Suprapubic skin (tissue), 4 donors: ENCODE measurements around the gene HSPB8. TPM values are rescaled to one million over a fixed set of nuclear protein-coding genes. Genes with fewer than 3 reads are reported as not detected.
A peak's percentile ranks its signal among the peaks of the same experiment; 100 is the strongest.
"Not testable (repeated sequence)": the region's sequence is repeated elsewhere in the genome, so short reads cannot be mapped to it uniquely, and the experiment has no call there.

Source experiments
- DNase-seq, 2 donors: peaks; one replicate each; pipeline ENCODE4 v3.0.0-alpha.2; 2019; ENCODE audit warnings: low spot score in 2 of 2
- H3K27ac ChIP-seq: fragments of 200-600 bp; sonication (generic); one replicate; pipeline ENCODE4 v1.5.1; 2019
- H3K27me3 ChIP-seq: fragments of 200-600 bp; sonication (generic); one replicate; pipeline ENCODE4 v1.5.1; 2019
- H3K36me3 ChIP-seq: fragments of 200-600 bp; sonication (generic); one replicate; pipeline ENCODE4 v1.5.1; 2019
- H3K4me1 ChIP-seq: fragments of 200-600 bp; sonication (generic); one replicate; pipeline ENCODE4 v1.5.1; 2019
- H3K4me3 ChIP-seq: fragments of 200-600 bp; sonication (generic); one replicate; pipeline ENCODE4 v1.5.1; 2019; ENCODE audit warnings: mild to moderate bottlenecking
- H3K9me3 ChIP-seq: fragments of 200-600 bp; sonication (generic); one replicate; pipeline ENCODE4 v1.5.1; 2019
- EP300 ChIP-seq: sonication (generic); formaldehyde crosslinking; IDR thresholded peaks from one replicate; pipeline ENCODE4 v1.6.1; 2017; ENCODE audit warnings: antibody characterized with exemption
- POLR2A ChIP-seq, 2 donors: fragments of 450-650 bp; IDR thresholded peaks; one replicate each; pipeline ENCODE4 v1.6.1; 2017; ENCODE audit warnings: antibody characterized with exemption in 2 of 2, mild to moderate bottlenecking in 2 of 2, moderate library complexity in 2 of 2
- POLR2AphosphoS5 ChIP-seq, 3 donors: sonication (generic); formaldehyde crosslinking; IDR thresholded peaks; one replicate each; pipeline ENCODE4 v1.6.1; 2017; ENCODE audit warnings: antibody characterized with exemption in 3 of 3
- WGBS: methylation state at CpG from one replicate; pipeline ENCODE4 v1.1.5; 2018; 5-methylcytosine and 5-hydroxymethylcytosine counted together
- total RNA-seq, 4 donors: library from RNA; depleted of rRNA; stranded (reverse); fragments of >200 nt; gene quantifications; one replicate each; pipeline ENCODE4 v1.1.0, GENCODE V29; 2016
- TF ChIP-seq, protein P1 (sequence below), 2 donors: fragments of 200-600 bp in 1 of 2; fragments of 450-650 bp in 1 of 2; sonication (generic) in 1 of 2; IDR thresholded peaks; one replicate each; pipeline ENCODE4 v1.5.1; 2016 to 2019; ENCODE audit warnings: antibody characterized with exemption in 2 of 2, mild to moderate bottlenecking in 1 of 2, moderate library complexity in 1 of 2

Gene HSPB8
- total RNA-seq, 4 donors from 2014 or later: 28.1 to 126 (median 73.1) TPM

DNA sequence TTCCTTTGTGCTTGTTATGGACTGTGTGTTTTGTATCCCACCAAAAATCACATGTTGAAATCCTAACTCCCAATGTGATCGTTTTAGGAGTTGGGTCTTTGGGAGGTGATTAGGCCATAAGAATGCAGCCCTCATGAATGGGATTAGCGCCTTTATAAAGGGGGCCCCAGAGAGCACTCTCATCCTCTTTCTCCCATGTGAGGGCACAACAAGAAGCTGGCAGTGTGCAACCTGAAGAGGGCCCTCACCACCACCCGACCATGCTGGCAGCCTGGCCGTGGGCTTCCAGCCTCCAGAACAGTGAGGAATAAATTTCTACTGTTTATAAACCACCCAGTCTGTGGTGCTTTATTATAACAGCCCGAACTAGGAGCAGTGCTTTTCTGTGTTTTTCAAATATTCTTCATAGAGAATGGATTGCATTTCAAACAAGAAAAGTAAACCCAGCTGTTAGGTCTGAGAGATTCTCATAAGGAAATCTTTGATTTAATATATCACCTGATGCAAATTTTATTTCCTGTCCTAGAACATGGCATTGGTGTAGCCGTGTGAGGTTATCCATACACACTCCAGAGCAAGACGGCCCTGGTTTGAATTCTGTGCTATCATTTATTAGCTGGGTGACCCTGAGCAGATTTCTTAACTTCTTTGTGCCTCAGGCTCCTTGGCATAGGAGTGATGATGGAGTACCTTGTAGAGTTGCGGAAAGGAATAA, 27.8 kb downstream of the HSPB8 start:
- Histone ChIP-seq H3K9me3 (no peaks in the 10 kb centered on the region), H3K27ac (no peak overlapping the region), H3K36me3 (no peaks in the 10 kb centered on the region), H3K27me3 (no peaks in the 10 kb centered on the region), H3K4me1 (peaks cover 20% of the 10 kb centered on the region), H3K4me3 (no peak overlapping the region)
- DNase-seq: no peak
- 64% methylated on average over 8 of the region's 8 CpGs for WGBS
- TF ChIP-seq POLR2AphosphoS5 (IDR thresholded peaks at IDR 0.05) (no peak), POLR2A (IDR thresholded peaks at IDR 0.05) (no peak), EP300 (no peak)
- TF ChIP-seq, protein P1, sequence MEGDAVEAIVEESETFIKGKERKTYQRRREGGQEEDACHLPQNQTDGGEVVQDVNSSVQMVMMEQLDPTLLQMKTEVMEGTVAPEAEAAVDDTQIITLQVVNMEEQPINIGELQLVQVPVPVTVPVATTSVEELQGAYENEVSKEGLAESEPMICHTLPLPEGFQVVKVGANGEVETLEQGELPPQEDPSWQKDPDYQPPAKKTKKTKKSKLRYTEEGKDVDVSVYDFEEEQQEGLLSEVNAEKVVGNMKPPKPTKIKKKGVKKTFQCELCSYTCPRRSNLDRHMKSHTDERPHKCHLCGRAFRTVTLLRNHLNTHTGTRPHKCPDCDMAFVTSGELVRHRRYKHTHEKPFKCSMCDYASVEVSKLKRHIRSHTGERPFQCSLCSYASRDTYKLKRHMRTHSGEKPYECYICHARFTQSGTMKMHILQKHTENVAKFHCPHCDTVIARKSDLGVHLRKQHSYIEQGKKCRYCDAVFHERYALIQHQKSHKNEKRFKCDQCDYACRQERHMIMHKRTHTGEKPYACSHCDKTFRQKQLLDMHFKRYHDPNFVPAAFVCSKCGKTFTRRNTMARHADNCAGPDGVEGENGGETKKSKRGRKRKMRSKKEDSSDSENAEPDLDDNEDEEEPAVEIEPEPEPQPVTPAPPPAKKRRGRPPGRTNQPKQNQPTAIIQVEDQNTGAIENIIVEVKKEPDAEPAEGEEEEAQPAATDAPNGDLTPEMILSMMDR (IDR thresholded peaks at IDR 0.05): no peak

DNA sequence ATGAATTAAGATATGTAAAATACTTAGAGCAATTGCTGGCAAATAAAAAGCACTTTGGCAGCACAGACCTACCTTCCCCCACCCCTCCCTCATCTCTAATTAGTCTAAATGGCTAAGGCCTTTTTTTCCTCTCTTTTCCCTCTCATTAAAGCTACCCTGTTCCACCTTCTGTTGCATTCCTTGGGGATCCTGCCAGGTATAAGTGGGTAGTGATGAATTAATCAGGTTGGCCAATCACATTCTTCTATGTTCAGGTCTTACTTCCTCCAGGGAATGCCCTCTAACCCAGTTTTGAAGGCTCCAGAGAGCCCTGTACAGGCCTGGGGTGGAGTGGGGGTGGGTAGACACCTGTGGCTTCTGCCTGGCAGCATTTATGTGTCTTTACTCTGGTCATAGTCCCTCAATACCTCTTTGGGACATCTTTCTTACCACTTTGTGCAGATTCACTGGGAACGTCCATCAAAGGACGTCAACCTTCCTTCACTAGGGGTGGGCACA, 28.4 kb downstream of the HSPB8 start:
- TF ChIP-seq, protein P1 (IDR thresholded peaks at IDR 0.05): no peak
- TF ChIP-seq POLR2A (IDR thresholded peaks at IDR 0.05): no peak
- TF ChIP-seq POLR2AphosphoS5 (IDR thresholded peaks at IDR 0.05): no peak
- TF ChIP-seq EP300: no peak
- WGBS: 97% methylated on average over 2 of the region's 2 CpGs
- no peak for DNase-seq
- Histone ChIP-seq H3K36me3 (no peaks in the 10 kb centered on the region), H3K27ac (no peak overlapping the region), H3K9me3 (no peaks in the 10 kb centered on the region), H3K4me1 (peaks cover 20% of the 10 kb centered on the region), H3K4me3 (no peak overlapping the region), H3K27me3 (no peaks in the 10 kb centered on the region)

DNA sequence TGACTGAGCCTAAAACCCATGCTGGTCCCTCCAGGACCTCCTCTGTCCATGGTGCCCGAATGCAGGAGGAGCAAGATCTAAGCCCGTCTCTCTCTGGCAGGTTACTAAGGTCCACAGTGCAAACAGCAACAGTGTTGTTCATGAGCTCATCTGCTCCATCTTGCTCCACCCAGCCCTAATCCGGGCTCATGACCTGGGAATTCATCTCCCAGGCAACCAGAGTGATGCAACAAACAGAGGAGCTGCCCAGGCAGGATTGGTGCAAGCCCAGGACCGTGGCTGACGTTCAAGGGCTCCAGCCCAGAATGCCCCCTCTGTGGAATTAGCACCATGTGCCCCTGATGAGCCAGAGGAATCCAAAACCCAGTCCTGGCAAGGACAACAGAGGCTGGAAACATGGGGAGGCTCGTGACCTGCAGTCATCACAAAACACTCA, 29.9 kb downstream of the HSPB8 start:
- WGBS: 10% methylated on average over 5 of the region's 6 CpGs
- H3K27ac ChIP-seq: peak overlapping the region; percentile 62
- H3K27me3 ChIP-seq: no peaks in the 10 kb centered on the region
- peaks cover 20% of the 10 kb centered on the region for H3K4me1 ChIP-seq
- no peaks in the 10 kb centered on the region for H3K9me3 ChIP-seq
- TF ChIP-seq POLR2A (IDR thresholded peaks at IDR 0.05): no peak
- TF ChIP-seq POLR2AphosphoS5 (IDR thresholded peaks at IDR 0.05): peak in 2 of 3 donors; percentile 10 to 44
- TF ChIP-seq EP300: peak; percentile 73
- H3K4me3 ChIP-seq: no peak overlapping the region
- peak; percentile 88 to 91 for DNase-seq
- H3K36me3 ChIP-seq: no peaks in the 10 kb centered on the region

DNA sequence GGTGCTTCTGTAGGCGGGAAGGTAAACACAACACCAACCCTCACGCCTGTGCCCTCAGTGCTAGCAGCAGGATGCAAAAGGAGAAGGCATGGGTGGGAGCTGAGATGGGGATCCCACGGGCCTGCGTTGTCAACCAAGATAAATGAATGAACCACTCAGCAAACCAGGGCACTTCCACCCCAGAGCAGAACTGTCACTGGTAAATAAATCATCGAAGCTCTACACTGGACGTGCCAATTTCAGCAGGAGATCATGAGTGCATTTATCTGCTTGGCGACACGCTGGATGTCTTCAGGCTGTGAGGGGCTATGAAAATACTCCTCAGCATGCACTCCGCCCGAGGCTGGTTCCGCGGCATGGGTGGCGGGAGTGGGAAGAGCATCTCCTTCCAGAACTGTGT, 33.2 kb downstream of the HSPB8 start:
- Histone ChIP-seq H3K9me3 (no peaks in the 10 kb centered on the region), H3K36me3 (no peaks in the 10 kb centered on the region), H3K27ac (no peak overlapping the region), H3K4me3 (no peak overlapping the region), H3K27me3 (no peaks in the 10 kb centered on the region), H3K4me1 (peaks cover 20% of the 10 kb centered on the region)
- WGBS: 73% methylated on average over 13 of the region's 13 CpGs
- no peak for DNase-seq
- TF ChIP-seq, protein P1 (IDR thresholded peaks at IDR 0.05): no peak
- no peak for TF ChIP-seq POLR2A (IDR thresholded peaks at IDR 0.05)

DNA sequence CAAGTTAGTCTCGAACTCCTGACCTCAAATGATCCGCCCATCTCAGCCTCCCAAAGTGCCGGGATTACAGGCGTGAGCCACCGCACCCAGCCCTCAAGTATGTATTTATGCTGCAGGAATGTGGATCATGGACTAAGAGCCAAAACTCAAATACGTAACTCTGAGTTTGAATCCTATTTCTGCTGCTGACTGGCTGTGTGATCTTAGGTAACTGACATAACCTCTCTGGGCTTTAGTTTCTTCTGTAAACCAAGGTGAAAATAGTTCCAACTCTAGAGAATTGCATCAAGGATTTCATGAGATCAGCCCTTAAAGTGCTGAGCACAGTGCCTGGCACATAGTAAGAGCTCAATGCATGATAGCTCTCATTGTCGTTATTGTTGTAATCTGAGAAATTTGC, 37.4 kb downstream of the HSPB8 start:
- H3K4me3 ChIP-seq: no peak overlapping the region
- H3K9me3 ChIP-seq: no peaks in the 10 kb centered on the region
- H3K27me3 ChIP-seq: peaks cover 5% of the 10 kb centered on the region
- 85% methylated on average over 7 of the region's 7 CpGs for WGBS
- no peak for DNase-seq
- no peaks in the 10 kb centered on the region for H3K4me1 ChIP-seq
- no peak for TF ChIP-seq EP300
- TF ChIP-seq, protein P1 (IDR thresholded peaks at IDR 0.05): no peak
- TF ChIP-seq POLR2A (IDR thresholded peaks at IDR 0.05): no peak
- TF ChIP-seq POLR2AphosphoS5 (IDR thresholded peaks at IDR 0.05): no peak
- no peak overlapping the region for H3K27ac ChIP-seq
- H3K36me3 ChIP-seq: no peaks in the 10 kb centered on the region

DNA sequence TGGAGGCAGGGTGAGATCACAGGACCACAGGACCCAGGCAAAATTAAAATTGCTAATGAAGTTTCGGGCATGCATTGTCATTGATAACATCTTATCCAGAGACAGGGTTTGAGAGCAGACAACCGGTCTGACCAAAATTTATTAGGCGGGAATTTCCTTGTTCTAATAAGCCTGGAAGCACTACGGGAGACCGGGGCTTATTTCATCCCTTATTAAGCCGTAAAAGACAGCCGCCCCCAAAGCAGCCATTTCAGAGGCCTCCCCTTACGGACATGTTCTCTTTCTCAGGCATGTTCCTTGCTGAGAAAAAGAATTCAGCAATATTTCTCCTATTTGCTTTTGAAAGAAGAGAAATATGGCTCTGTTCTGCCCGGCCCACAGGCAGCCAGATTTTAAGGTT, 40.1 kb downstream of the HSPB8 start:
- not testable (repeated sequence) for H3K27ac ChIP-seq, H3K36me3 ChIP-seq, H3K4me1 ChIP-seq, DNase-seq, H3K27me3 ChIP-seq, H3K9me3 ChIP-seq, H3K4me3 ChIP-seq
- 56% methylated on average over 6 of the region's 9 CpGs for WGBS
